ENCODE results near the gene ZNF507. TPM values are rescaled to one million over a fixed set of nuclear protein-coding genes. Genes with fewer than 3 reads are reported as not detected.

The ZNF507 gene
- total and polyA plus RNA-seq, 9 of the 15 experiments (the other 6 are each of a cell fraction or from before 2014, with no cell fraction given) = 2.9 to 25.0 (median 10.4) TPM

DNA sequence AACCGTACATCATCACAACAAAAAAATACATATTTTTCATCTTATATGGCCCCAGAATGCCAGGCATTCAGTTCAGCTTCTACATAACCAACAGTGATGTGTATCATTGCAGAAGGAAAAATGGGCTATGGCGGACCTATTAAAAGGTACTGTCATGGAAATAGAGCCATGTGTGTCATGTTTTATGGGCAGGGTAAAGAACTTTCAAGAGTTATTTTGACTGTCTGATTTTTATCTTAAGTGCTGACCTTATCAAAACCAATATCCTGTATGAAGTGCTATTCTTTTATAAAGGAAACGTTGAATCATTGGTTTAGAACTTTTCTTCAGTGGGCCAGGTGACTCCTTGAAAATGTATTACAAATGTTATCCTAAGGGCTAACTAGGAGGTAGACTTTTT, 9.9 kb downstream of the ZNF507 start (continued):
- TF ChIP-seq, protein P1, sequence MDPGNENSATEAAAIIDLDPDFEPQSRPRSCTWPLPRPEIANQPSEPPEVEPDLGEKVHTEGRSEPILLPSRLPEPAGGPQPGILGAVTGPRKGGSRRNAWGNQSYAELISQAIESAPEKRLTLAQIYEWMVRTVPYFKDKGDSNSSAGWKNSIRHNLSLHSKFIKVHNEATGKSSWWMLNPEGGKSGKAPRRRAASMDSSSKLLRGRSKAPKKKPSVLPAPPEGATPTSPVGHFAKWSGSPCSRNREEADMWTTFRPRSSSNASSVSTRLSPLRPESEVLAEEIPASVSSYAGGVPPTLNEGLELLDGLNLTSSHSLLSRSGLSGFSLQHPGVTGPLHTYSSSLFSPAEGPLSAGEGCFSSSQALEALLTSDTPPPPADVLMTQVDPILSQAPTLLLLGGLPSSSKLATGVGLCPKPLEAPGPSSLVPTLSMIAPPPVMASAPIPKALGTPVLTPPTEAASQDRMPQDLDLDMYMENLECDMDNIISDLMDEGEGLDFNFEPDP (CRISPR knock-in tag; IDR thresholded peaks at IDR 0.05) = no peak

DNA sequence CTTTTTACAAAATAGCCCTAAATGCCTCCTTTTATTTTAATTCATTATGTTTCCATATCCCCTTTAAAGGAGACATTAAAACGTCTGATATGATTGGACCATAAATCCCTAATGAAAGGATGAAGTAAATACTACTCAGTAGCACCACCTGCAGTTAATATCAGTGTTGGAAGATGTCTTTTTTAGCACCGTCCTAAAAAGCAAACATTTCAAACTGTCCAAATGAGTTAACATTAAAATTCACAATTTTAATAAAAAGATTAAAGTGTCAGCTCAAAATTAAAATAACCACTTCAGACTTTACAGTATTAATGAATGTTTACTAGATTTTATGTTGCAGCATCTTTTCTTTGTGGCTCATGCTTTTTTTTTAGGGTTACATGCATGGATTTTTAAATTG, 12.3 kb downstream of the ZNF507 start:
- in situ Hi-C loops (cut with MboI) (no loop called here), intact Hi-C loops (cut with micrococcal nuclease) (no loop called here)
- H3K4me2 ChIP-seq (ENCODE audit: insufficient read depth, low read length) = no peak overlapping the region
- 16% methylated on average over 2 of the region's 2 CpGs for WGBS (ENCODE audit: insufficient coverage, low coverage, missing lambda C conversion rate)
- no peaks in the 10 kb centered on the region for H4K20me1 ChIP-seq (replicated peaks; ENCODE audit: control insufficient read depth, insufficient read depth, low read length)
- H3K36me3 ChIP-seq (ENCODE audit: control insufficient read depth, insufficient read depth, low read length) = peaks cover 95% of the 10 kb centered on the region
- no peak overlapping the region for H3K9ac ChIP-seq (ENCODE audit: insufficient read depth in 1 of 2, low read depth in 2 of 2, low read length in 2 of 2)
- ChIA-PET POLR2A (interaction anchor here (1.0 kb wide), 1 partner anchor 11 kb away, joined by 3 read pairs; no protein-coding TSS in a partner anchor), CTCF (ENCODE audit: low intra/inter-chr PET ratio) (no interaction called here)
- H3K9me3 ChIP-seq (replicated peaks; ENCODE audit: control insufficient read depth, insufficient read depth, low read depth, low read length) = no peaks in the 10 kb centered on the region
- peaks cover 32% of the 10 kb centered on the region for H3K79me2 ChIP-seq (ENCODE audit: control insufficient read depth, insufficient read depth, low read length)
- DNase-seq (ENCODE audit: extremely low read depth in 1 of 4, low spot score in 3 of 4) (peak in 2 of 4 experiments; percentile 25 to 28), FAIRE-seq (no peak), ATAC-seq (no peak)
- H3K9me1 ChIP-seq (ENCODE audit: control insufficient read depth, insufficient read depth, low read length) = no peaks in the 10 kb centered on the region
- no peak overlapping the region for H3K27ac ChIP-seq (ENCODE audit: extremely low read depth, low read depth, low read length)
- H2AFZ ChIP-seq (ENCODE audit: low read depth, low read length) = no peak overlapping the region
- TF ChIP-seq, protein P2, sequence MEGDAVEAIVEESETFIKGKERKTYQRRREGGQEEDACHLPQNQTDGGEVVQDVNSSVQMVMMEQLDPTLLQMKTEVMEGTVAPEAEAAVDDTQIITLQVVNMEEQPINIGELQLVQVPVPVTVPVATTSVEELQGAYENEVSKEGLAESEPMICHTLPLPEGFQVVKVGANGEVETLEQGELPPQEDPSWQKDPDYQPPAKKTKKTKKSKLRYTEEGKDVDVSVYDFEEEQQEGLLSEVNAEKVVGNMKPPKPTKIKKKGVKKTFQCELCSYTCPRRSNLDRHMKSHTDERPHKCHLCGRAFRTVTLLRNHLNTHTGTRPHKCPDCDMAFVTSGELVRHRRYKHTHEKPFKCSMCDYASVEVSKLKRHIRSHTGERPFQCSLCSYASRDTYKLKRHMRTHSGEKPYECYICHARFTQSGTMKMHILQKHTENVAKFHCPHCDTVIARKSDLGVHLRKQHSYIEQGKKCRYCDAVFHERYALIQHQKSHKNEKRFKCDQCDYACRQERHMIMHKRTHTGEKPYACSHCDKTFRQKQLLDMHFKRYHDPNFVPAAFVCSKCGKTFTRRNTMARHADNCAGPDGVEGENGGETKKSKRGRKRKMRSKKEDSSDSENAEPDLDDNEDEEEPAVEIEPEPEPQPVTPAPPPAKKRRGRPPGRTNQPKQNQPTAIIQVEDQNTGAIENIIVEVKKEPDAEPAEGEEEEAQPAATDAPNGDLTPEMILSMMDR (IDR thresholded peaks at IDR 0.05 in 2 of 3, conservative IDR thresholded peaks at IDR 0.05 in 1 of 3; ENCODE audit: insufficient read depth in 2 of 3, low read depth in 1 of 3, low read length in 3 of 3) = peak in 1 of 3 experiments; percentile 18; a peak in 1 of 6 replicates
- peak; percentile 82 for TF ChIP-seq DACH1 (IDR thresholded peaks at IDR 0.05; ENCODE audit: partially characterized antibody)
- TF ChIP-seq RAD51 (IDR thresholded peaks at IDR 0.05; ENCODE audit: borderline replicate concordance, low read depth) = no peak
- H3K27me3 ChIP-seq (ENCODE audit: control insufficient read depth in 2 of 2, insufficient read depth in 2 of 2, low read length in 2 of 2) = no peaks in the 10 kb centered on the region
- H3K4me1 ChIP-seq (replicated peaks in 1 of 2; ENCODE audit: control insufficient read depth in 2 of 2, insufficient read depth in 2 of 2, low read length in 2 of 2) = no peaks in the 10 kb centered on the region
- BruUV-seq (replicated peaks) = no TSS peak
- H3K4me3 ChIP-seq = no peak overlapping the region
